22Rv1 (cell line): ENCODE results near the gene TNNI3K.

Source experiments
- CTCF ChIP-seq: fragments of 450-650 bp; IDR thresholded peaks from 2 replicates; pipeline ENCODE4 v1.5.1; 2017; ENCODE audit warnings: mild to moderate bottlenecking
- ZFX ChIP-seq: fragments of 450-650 bp; IDR thresholded peaks from 2 replicates; pipeline ENCODE4 v1.6.1; 2017; ENCODE audit warnings: antibody characterized with exemption, borderline replicate concordance

GRCh38 chr1:74452035-74452434 lies 216.8 kb downstream of the TNNI3K start:
- TF ChIP-seq CTCF, result no peak
- no peak for TF ChIP-seq ZFX
